H1 (cell line): Measurements from ENCODE around the gene CLUH. TPM values are rescaled to one million over a fixed set of nuclear protein-coding genes. Genes with fewer than 3 reads are reported as not detected.

Experiments
- CHD2 ChIP-seq: IDR thresholded peaks from 2 replicates; pipeline ENCODE4 v1.6.1; 2012; ENCODE audit warnings: low read length, improper control_type of control experiment
- CHD7 ChIP-seq: fragments of 300-600 bp; sonication (generic); IDR thresholded peaks from 2 replicates; pipeline ENCODE4 v1.7.1; 2012; ENCODE audit warnings: low read length, moderate library complexity, mild to moderate bottlenecking, inconsistent platforms; ENCODE audit not compliant: insufficient replicate concordance
- EGR1 ChIP-seq: IDR thresholded peaks from 2 replicates; pipeline ENCODE4 v1.6.1; 2011; ENCODE audit warnings: low read depth, low read length, borderline replicate concordance
- TAF7 ChIP-seq: optimal IDR thresholded peaks from 2 replicates; pipeline ENCODE3; 2011; ENCODE audit warnings: low read depth, mild to moderate bottlenecking, inconsistent platforms, low read length, moderate library complexity, borderline replicate concordance
- polyA plus RNA-seq, 7 experiments: library from polyadenylated mRNA; depleted of rRNA in 3 of 7; stranded (reverse) in 5 of 7; unstranded in 2 of 7; fragments of >200 nt in 5 of 7; fragments of 200-250 nt in 2 of 7; gene quantifications; 1 replicate in 5 of 7; 2 replicates in 1 of 7; 4 replicates in 1 of 7; pipeline versions ENCODE4 v1.2.1 to v1.2.3, GENCODE V29; 2011 to 2013; ENCODE audit warnings: missing spikeins in 2 of 7, mixed read lengths in 2 of 7
- total RNA-seq: library from RNA; stranded (reverse); fragmentation: NEBNext Ultra II Directional; extraction: Animal tissue kit (Norgen Biotek cat#: 25700); gene quantifications from 2 replicates; pipeline ENCODE4 v1.2.1, GENCODE V29; 2021

CLUH gene
- total and polyA plus RNA-seq, 2 of the 8 experiments (the other 6 are each of a cell fraction or from before 2014, with no cell fraction given): 33.6 to 98.6 TPM

DNA sequence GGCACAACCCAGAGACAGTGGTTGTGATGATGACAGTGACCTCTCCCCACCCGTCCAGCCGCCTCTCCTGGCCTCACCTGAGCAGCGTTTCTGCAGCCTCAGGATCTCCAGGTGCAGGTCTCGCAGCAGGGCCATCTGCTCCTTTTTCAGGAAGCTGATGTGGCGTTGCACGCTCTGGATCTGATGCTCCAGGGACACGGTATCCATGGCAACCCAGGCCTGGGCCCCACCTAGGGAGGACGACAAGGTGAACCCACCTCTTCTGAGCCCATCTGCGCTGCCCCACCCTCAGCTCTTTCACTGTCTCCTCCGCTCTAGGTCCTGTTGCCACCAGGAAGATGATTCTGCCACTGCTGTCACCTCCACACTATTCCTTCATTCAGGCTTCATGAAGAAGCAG is 23.4 kb upstream of the CLUH start (continued):
- no peak for TF ChIP-seq CHD7
- TF ChIP-seq CHD2: no peak
- TF ChIP-seq EGR1: no peak
- no peak for TF ChIP-seq TAF7
